GM10266 (cell line): Measurements from ENCODE around the gene SNTB2.

Experiments
- DNase-seq: peaks from one replicate; pipeline ENCODE4 v3.0.0; 2012; ENCODE audit errors: extremely low spot score
- CTCF ChIP-seq: IDR thresholded peaks from 2 replicates; pipeline ENCODE4 v1.5.1; 2012; ENCODE audit warnings: mild to moderate bottlenecking, low read depth; ENCODE audit not compliant: control insufficient read depth, insufficient read depth; ENCODE audit errors: missing control alignments

Gene SNTB2

GRCh38 chr16:69182730-69183416 is 4.1 kb upstream of the SNTB2 start:
- no peak for DNase-seq
- TF ChIP-seq CTCF, result no peak

- peak; percentile 66 for DNase-seq
- no peak for TF ChIP-seq CTCF
Observed at GRCh38 chr16:69187446-69188235, 677 bp downstream of the SNTB2 start.

DNA sequence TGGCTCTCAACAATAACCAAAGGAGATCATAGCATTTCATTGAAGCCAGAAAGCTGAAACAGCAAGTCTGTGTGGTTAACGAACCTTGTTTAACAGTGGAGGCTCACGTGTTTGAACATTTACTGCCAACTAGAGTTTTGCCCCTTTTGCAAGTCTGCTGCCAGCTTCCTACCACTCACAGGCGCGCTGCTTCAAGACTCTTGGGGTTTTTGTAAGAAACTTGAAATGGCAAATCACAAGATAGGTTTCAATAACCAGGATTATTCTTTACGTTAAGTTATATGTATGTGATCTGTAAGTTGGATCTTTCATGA is 1.2 kb downstream of the SNTB2 start:
- peak; percentile 32 for DNase-seq
- TF ChIP-seq CTCF, result no peak

DNA sequence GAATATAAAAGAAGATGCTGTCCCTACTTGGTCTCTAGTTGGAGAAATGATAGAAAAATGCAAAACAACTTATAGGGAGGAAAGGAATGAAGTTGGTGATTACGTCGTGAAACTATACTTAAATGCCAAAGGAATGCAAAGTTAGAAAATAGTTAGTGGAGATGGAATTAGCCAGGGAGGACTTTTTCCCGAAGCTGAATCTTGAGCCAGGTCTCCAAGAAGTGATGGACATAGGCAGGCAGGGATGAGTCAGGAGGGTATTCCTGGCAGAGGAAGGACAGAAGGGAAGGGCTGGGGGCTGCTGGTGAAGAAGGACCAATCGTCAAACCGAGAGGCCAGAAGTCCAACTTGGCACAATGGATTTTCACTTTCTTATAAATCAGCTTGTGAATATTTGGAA is 1.8 kb downstream of the SNTB2 start:
- DNase-seq, result no peak
- no peak for TF ChIP-seq CTCF

DNA sequence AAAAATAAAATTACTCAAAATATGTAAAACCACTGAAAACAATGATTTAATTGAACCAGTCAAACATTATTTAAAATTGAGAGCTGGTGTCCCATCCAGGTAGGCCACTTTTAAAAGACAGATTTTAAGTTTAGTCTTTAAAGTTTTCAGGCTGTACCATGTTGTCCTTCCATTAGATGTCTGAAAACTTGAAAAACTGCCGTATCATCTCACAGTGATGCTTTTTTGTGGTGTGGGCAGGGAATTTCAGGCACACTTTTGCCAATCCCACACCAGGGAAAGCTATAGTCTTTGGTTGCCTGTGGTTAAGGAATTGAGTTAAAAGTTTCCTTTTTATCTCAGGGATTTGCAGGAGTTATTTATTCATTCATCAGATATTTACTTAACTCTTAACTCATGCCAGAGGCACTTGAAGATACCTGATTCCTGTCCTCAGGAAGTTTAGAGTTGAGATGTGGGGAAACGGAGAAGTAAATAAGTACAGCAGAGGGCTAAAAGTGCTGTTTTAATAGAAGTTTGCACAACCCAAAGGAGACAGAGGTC is 3.2 kb downstream of the SNTB2 start:
- DNase-seq, result no peak

GRCh38 chr16:69190598-69190997 is 3.6 kb downstream of the SNTB2 start:
- no peak for DNase-seq
- TF ChIP-seq CTCF, result no peak

More for the DNA sequence above, 3.2 kb downstream of the SNTB2 start:
- no peak for TF ChIP-seq CTCF

DNA sequence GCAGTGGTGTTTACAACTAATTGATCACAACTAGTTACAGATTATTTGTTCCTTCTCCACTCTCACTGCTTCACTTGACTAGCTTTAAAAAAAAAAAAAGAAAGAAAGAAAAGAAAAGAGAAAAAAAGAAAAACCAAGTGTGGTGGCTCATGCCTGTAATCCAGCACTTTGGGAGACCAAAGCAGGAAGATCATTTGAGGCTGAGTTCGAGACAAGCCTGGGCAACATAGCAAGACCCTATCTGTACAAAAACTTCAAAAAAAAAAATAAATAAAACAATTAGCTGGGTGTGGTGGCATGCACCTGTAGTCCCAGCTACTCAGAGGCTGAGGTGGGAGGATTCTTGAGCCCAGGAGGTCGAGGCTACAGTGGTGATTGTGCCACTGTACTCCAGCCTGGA is 4.2 kb downstream of the SNTB2 start:
- no peak for TF ChIP-seq CTCF
- DNase-seq, result no peak
